GM23338 (cell line): ENCODE measurements around the gene FBXW8. TPM values are rescaled to one million over a fixed set of nuclear protein-coding genes. Genes with fewer than 3 reads are reported as not detected.

Source experiments
- ATAC-seq: fragments of 200-7000 bp; cut with Tn5 transposase; 3 replicates; pipeline ENCODE4 v1.9.1; 2020
- DNase-seq: peaks from one replicate; pipeline ENCODE4 v3.0.0-alpha.2; 2015; ENCODE audit warnings: low spot score
- H2AFZ ChIP-seq: fragments of 200-600 bp; sonication (generic); 2 replicates; pipeline ENCODE4 v1.8.0; 2016; ENCODE audit warnings: antibody characterized with exemption, mild to moderate bottlenecking, moderate library complexity
- H3F3A ChIP-seq: fragments of 200-600 bp; sonication (generic); replicated peaks from 2 replicates; pipeline ENCODE4 v1.8.0; 2017; ENCODE audit warnings: antibody characterized with exemption, mixed run types, low read depth
- H3K27ac ChIP-seq: fragments of 200-600 bp; sonication (generic); 2 replicates; pipeline ENCODE4 v1.6.1; 2016; ENCODE audit warnings: low read depth
- H3K27me3 ChIP-seq: fragments of 200-600 bp; sonication (generic); 2 replicates; pipeline ENCODE4 v1.8.0; 2016; ENCODE audit warnings: mild to moderate bottlenecking, mixed run types, moderate library complexity; ENCODE audit not compliant: insufficient read depth
- H3K36me3 ChIP-seq: fragments of 200-600 bp; sonication (generic); 2 replicates; pipeline ENCODE4 v1.8.0; 2016; ENCODE audit warnings: mild to moderate bottlenecking; ENCODE audit not compliant: insufficient read depth
- H3K4me1 ChIP-seq: fragments of 200-600 bp; sonication (generic); 2 replicates; pipeline ENCODE4 v1.8.0; 2016; ENCODE audit warnings: mild to moderate bottlenecking, moderate library complexity; ENCODE audit not compliant: insufficient read depth
- H3K4me2 ChIP-seq: fragments of 200-600 bp; sonication (generic); 2 replicates; pipeline ENCODE4 v1.7.1; 2017; ENCODE audit warnings: mixed run types
- H3K4me3 ChIP-seq: fragments of 200-600 bp; sonication (generic); 2 replicates; pipeline ENCODE4 v1.6.1; 2016; ENCODE audit warnings: mixed run types
- H3K79me2 ChIP-seq: fragments of 200-600 bp; sonication (generic); replicated peaks from 2 replicates; pipeline ENCODE4 v1.8.0; 2017; ENCODE audit warnings: mild to moderate bottlenecking; ENCODE audit not compliant: insufficient read depth
- H3K9me2 ChIP-seq: fragments of 200-600 bp; sonication (generic); 2 replicates; pipeline ENCODE4 v1.8.0; 2017; ENCODE audit not compliant: insufficient read depth
- H4K20me1 ChIP-seq: fragments of 200-600 bp; sonication (generic); replicated peaks from 2 replicates; pipeline ENCODE4 v1.8.0; 2017; ENCODE audit warnings: mild to moderate bottlenecking; ENCODE audit not compliant: insufficient read depth
- H3K27ac Mint-ChIP-seq: 2 replicates; pipeline ENCODE4 v1.8.0; 2020; ENCODE audit warnings: inconsistent platforms, mild to moderate bottlenecking, moderate library complexity, mixed read lengths
- H3K27me3 Mint-ChIP-seq: 3 replicates; pipeline ENCODE4 v1.8.0; 2022; ENCODE audit warnings: low read depth, mild to moderate bottlenecking, moderate library complexity, mixed read lengths, inconsistent platforms; ENCODE audit not compliant: insufficient read depth, poor library complexity
- H3K36me3 Mint-ChIP-seq: 3 replicates; pipeline ENCODE4 v1.8.0; 2021; ENCODE audit warnings: low read depth, mild to moderate bottlenecking, inconsistent platforms, moderate library complexity, mixed read lengths
- H3K4me1 Mint-ChIP-seq: 3 replicates; pipeline ENCODE4 v1.8.0; 2020; ENCODE audit warnings: mild to moderate bottlenecking, inconsistent platforms, mixed read lengths
- H3K4me3 Mint-ChIP-seq: 3 replicates; pipeline ENCODE4 v1.8.0; 2021; ENCODE audit warnings: moderate library complexity, mild to moderate bottlenecking, inconsistent platforms, mixed read lengths
- H3K9me3 Mint-ChIP-seq: 3 replicates; pipeline ENCODE4 v1.8.0; 2020; ENCODE audit warnings: moderate library complexity, mild to moderate bottlenecking, inconsistent platforms, mixed read lengths
- CREB1 ChIP-seq: fragments of 250-450 bp; sonication (Bioruptor Pico); IDR thresholded peaks from 2 replicates; pipeline ENCODE4 v1.5.0; 2020; ENCODE audit warnings: low read depth, mild to moderate bottlenecking, moderate library complexity
- EZH2 ChIP-seq: fragments of 200-600 bp; sonication (generic); IDR thresholded peaks from one replicate; pipeline ENCODE4 v1.8.0; 2017; ENCODE audit warnings: antibody characterized with exemption, mild to moderate bottlenecking, low read depth; ENCODE audit not compliant: unreplicated experiment
- EZH2phosphoT487 ChIP-seq: fragments of 200-600 bp; sonication (generic); IDR thresholded peaks from one replicate; pipeline ENCODE4 v1.8.1; 2018; ENCODE audit warnings: antibody characterized with exemption; ENCODE audit not compliant: unreplicated experiment
- JUNB ChIP-seq: IDR thresholded peaks from one replicate; pipeline ENCODE4 v1.6.1; 2016; ENCODE audit warnings: antibody characterized with exemption; ENCODE audit not compliant: unreplicated experiment
- NANOG ChIP-seq: IDR thresholded peaks from 2 replicates; pipeline ENCODE4 v1.6.1; 2016; ENCODE audit warnings: antibody characterized with exemption, borderline replicate concordance
- POLR2AphosphoS5 ChIP-seq: IDR thresholded peaks from 2 replicates; pipeline ENCODE4 v1.6.1; 2016; ENCODE audit warnings: antibody characterized with exemption, low read depth
- STAT1 ChIP-seq: IDR thresholded peaks from one replicate; pipeline ENCODE4 v1.6.1; 2016; ENCODE audit warnings: antibody characterized with exemption; ENCODE audit not compliant: unreplicated experiment
- ZNF114 ChIP-seq: fragments of 250-450 bp; sonication (Bioruptor Pico); IDR thresholded peaks from 2 replicates; pipeline ENCODE4 v1.5.0; 2020; ENCODE audit warnings: mild to moderate bottlenecking, moderate library complexity
- ZNF331 ChIP-seq: fragments of 250-450 bp; sonication (Bioruptor Pico); IDR thresholded peaks from 2 replicates; pipeline ENCODE4 v1.5.0; 2020; ENCODE audit warnings: low read depth, mild to moderate bottlenecking, moderate library complexity
- polyA plus RNA-seq: library from polyadenylated mRNA; unstranded; fragments of >200 nt; fragmentation: Nextera tagmentation; extraction: Ambion mirVana; gene quantifications from 2 replicates; pipeline ENCODE4 v1.2.1, GENCODE V29; 2016
- total RNA-seq: library from RNA; depleted of rRNA; stranded (reverse); fragments of >200 nt; shearing (Covaris generic); gene quantifications from 2 replicates; pipeline ENCODE4 v1.2.3, GENCODE V29; 2014
- TF ChIP-seq, protein P1 (sequence below): IDR thresholded peaks from 2 replicates; pipeline ENCODE4 v1.6.1; 2016; ENCODE audit warnings: antibody characterized with exemption
- TF ChIP-seq, protein P2 (sequence below): fragments of 250-450 bp; sonication (Bioruptor Pico); IDR thresholded peaks from 2 replicates; pipeline ENCODE4 v1.5.0; 2020; ENCODE audit warnings: mild to moderate bottlenecking, moderate library complexity
- TF ChIP-seq, protein P3 (sequence below): IDR thresholded peaks from one replicate; pipeline ENCODE4 v1.6.1; 2018; ENCODE audit warnings: antibody characterized with exemption; ENCODE audit not compliant: unreplicated experiment
- TF ChIP-seq, protein P4 (sequence below), 2 experiments: fragments of 200-600 bp in 1 of 2; sonication (generic) in 1 of 2; conservative IDR thresholded peaks; 2 replicates each; pipeline versions ENCODE4 v1.5.1 to v1.6.1; 2016 to 2017; ENCODE audit warnings: antibody characterized with exemption in 2 of 2, low read depth in 2 of 2, mild to moderate bottlenecking in 2 of 2, moderate library complexity in 1 of 2

Gene FBXW8
- total and polyA plus RNA-seq, 2 experiments from 2014 or later, result 4.6 to 13.9 TPM

DNA sequence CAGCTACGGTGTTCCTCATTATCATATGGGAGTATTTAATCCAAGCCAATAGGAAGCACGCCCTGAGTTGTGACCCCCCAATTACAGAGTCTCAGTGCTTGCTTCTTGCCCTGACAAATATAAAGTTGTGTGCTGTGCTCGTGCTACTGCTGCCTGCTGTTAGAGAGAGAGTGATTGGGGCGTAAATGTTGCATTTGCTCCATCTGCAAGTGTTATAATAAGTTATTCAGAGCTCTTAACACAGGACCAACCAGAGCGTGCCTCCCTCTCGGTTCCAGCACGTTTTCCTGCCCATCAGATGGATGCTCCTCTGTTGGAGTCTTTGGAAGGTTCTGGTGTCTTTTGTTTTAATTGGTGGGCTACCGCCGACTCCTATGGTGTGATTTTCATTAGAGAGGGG is 107.1 kb downstream of the FBXW8 start:
- H3K36me3 Mint-ChIP-seq, result peaks cover 37% of the 10 kb centered on the region
- H3K27me3 Mint-ChIP-seq, result no peaks in the 10 kb centered on the region
- peaks cover 22% of the 10 kb centered on the region for H3K4me1 Mint-ChIP-seq
- Histone ChIP-seq H3K27me3 (no peaks in the 10 kb centered on the region), H3F3A (no peaks in the 10 kb centered on the region), H2AFZ (no peak overlapping the region), H3K79me2 (0 out of 2 replicates have a peak, but pooled peaks cover 6% of the 10 kb centered on the region), H3K27ac (no peak overlapping the region), H3K4me3 (no peak overlapping the region), H3K36me3 (no peaks in the 10 kb centered on the region), H3K4me2 (no peak overlapping the region), H4K20me1 (peaks cover 5% of the 10 kb centered on the region; the same call in 1 of the 2 replicates), H3K9me2 (no peaks in the 10 kb centered on the region), H3K4me1 (no peaks in the 10 kb centered on the region)
- H3K4me3 Mint-ChIP-seq, result no peak overlapping the region
- H3K9me3 Mint-ChIP-seq, result no peaks in the 10 kb centered on the region
- DNase-seq, result no peak
- TF ChIP-seq ZNF331 (CRISPR knock-in tag) (no peak), POLR2AphosphoS5 (no peak), CREB1 (CRISPR knock-in tag) (no peak), EZH2phosphoT487 (no peak), NANOG (no peak), ZNF114 (CRISPR knock-in tag) (no peak), STAT1 (no peak), EZH2 (no peak), JUNB (no peak)
- TF ChIP-seq, protein P1, sequence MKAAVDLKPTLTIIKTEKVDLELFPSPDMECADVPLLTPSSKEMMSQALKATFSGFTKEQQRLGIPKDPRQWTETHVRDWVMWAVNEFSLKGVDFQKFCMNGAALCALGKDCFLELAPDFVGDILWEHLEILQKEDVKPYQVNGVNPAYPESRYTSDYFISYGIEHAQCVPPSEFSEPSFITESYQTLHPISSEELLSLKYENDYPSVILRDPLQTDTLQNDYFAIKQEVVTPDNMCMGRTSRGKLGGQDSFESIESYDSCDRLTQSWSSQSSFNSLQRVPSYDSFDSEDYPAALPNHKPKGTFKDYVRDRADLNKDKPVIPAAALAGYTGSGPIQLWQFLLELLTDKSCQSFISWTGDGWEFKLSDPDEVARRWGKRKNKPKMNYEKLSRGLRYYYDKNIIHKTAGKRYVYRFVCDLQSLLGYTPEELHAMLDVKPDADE, result no peak
- TF ChIP-seq, protein P2, sequence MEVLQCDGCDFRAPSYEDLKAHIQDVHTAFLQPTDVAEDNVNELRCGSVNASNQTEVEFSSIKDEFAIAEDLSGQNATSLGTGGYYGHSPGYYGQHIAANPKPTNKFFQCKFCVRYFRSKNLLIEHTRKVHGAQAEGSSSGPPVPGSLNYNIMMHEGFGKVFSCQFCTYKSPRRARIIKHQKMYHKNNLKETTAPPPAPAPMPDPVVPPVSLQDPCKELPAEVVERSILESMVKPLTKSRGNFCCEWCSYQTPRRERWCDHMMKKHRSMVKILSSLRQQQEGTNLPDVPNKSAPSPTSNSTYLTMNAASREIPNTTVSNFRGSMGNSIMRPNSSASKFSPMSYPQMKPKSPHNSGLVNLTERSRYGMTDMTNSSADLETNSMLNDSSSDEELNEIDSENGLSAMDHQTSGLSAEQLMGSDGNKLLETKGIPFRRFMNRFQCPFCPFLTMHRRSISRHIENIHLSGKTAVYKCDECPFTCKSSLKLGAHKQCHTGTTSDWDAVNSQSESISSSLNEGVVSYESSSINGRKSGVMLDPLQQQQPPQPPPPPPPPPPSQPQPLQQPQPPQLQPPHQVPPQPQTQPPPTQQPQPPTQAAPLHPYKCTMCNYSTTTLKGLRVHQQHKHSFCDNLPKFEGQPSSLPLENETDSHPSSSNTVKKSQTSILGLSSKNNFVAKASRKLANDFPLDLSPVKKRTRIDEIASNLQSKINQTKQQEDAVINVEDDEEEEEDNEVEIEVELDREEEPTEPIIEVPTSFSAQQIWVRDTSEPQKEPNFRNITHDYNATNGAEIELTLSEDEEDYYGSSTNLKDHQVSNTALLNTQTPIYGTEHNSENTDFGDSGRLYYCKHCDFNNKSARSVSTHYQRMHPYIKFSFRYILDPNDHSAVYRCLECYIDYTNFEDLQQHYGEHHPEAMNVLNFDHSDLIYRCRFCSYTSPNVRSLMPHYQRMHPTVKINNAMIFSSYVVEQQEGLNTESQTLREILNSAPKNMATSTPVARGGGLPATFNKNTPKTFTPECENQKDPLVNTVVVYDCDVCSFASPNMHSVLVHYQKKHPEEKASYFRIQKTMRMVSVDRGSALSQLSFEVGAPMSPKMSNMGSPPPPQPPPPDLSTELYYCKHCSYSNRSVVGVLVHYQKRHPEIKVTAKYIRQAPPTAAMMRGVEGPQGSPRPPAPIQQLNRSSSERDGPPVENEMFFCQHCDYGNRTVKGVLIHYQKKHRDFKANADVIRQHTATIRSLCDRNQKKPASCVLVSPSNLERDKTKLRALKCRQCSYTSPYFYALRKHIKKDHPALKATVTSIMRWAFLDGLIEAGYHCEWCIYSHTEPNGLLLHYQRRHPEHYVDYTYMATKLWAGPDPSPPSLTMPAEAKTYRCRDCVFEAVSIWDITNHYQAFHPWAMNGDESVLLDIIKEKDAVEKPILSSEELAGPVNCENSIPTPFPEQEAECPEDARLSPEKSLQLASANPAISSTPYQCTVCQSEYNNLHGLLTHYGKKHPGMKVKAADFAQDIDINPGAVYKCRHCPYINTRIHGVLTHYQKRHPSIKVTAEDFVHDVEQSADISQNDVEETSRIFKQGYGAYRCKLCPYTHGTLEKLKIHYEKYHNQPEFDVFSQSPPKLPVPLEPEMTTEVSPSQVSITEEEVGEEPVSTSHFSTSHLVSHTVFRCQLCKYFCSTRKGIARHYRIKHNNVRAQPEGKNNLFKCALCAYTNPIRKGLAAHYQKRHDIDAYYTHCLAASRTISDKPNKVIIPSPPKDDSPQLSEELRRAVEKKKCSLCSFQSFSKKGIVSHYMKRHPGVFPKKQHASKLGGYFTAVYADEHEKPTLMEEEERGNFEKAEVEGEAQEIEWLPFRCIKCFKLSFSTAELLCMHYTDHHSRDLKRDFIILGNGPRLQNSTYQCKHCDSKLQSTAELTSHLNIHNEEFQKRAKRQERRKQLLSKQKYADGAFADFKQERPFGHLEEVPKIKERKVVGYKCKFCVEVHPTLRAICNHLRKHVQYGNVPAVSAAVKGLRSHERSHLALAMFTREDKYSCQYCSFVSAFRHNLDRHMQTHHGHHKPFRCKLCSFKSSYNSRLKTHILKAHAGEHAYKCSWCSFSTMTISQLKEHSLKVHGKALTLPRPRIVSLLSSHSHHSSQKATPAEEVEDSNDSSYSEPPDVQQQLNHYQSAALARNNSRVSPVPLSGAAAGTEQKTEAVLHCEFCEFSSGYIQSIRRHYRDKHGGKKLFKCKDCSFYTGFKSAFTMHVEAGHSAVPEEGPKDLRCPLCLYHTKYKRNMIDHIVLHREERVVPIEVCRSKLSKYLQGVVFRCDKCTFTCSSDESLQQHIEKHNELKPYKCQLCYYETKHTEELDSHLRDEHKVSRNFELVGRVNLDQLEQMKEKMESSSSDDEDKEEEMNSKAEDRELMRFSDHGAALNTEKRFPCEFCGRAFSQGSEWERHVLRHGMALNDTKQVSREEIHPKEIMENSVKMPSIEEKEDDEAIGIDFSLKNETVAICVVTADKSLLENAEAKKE (CRISPR knock-in tag), result no peak
- TF ChIP-seq, protein P3, sequence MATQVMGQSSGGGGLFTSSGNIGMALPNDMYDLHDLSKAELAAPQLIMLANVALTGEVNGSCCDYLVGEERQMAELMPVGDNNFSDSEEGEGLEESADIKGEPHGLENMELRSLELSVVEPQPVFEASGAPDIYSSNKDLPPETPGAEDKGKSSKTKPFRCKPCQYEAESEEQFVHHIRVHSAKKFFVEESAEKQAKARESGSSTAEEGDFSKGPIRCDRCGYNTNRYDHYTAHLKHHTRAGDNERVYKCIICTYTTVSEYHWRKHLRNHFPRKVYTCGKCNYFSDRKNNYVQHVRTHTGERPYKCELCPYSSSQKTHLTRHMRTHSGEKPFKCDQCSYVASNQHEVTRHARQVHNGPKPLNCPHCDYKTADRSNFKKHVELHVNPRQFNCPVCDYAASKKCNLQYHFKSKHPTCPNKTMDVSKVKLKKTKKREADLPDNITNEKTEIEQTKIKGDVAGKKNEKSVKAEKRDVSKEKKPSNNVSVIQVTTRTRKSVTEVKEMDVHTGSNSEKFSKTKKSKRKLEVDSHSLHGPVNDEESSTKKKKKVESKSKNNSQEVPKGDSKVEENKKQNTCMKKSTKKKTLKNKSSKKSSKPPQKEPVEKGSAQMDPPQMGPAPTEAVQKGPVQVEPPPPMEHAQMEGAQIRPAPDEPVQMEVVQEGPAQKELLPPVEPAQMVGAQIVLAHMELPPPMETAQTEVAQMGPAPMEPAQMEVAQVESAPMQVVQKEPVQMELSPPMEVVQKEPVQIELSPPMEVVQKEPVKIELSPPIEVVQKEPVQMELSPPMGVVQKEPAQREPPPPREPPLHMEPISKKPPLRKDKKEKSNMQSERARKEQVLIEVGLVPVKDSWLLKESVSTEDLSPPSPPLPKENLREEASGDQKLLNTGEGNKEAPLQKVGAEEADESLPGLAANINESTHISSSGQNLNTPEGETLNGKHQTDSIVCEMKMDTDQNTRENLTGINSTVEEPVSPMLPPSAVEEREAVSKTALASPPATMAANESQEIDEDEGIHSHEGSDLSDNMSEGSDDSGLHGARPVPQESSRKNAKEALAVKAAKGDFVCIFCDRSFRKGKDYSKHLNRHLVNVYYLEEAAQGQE, result no peak
- TF ChIP-seq, protein P4, sequence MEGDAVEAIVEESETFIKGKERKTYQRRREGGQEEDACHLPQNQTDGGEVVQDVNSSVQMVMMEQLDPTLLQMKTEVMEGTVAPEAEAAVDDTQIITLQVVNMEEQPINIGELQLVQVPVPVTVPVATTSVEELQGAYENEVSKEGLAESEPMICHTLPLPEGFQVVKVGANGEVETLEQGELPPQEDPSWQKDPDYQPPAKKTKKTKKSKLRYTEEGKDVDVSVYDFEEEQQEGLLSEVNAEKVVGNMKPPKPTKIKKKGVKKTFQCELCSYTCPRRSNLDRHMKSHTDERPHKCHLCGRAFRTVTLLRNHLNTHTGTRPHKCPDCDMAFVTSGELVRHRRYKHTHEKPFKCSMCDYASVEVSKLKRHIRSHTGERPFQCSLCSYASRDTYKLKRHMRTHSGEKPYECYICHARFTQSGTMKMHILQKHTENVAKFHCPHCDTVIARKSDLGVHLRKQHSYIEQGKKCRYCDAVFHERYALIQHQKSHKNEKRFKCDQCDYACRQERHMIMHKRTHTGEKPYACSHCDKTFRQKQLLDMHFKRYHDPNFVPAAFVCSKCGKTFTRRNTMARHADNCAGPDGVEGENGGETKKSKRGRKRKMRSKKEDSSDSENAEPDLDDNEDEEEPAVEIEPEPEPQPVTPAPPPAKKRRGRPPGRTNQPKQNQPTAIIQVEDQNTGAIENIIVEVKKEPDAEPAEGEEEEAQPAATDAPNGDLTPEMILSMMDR (conservative IDR thresholded peaks at IDR 0.05; ENCODE audit: low read depth in 2 of 2), result no peak
- no peak; the same call in 2 of the 3 replicates for ATAC-seq
- no peak overlapping the region for H3K27ac Mint-ChIP-seq
